DND-41 (cell line): ENCODE results near the gene PANK4.

ENCODE experiments used
- ATAC-seq: fragments of 200-7000 bp; cut with Tn5 transposase; 3 replicates; pipeline ENCODE4 v1.9.1; 2021; ENCODE audit warnings: low read depth; ENCODE audit not compliant: insufficient read depth
- DNase-seq: peaks from one replicate; pipeline ENCODE4 v3.0.0-alpha.2; 2020
- H2AFZ ChIP-seq: 2 replicates; pipeline ENCODE4 v1.6.0; 2012; ENCODE audit warnings: low read depth, low read length
- H3K27ac ChIP-seq: 2 replicates; pipeline ENCODE4 v1.5.1; 2012; ENCODE audit warnings: low read length, inconsistent platforms
- H3K27me3 ChIP-seq: fragments of 200-600 bp; sonication (generic); 2 replicates; pipeline ENCODE4 v1.6.0; 2012; ENCODE audit warnings: low read length, mild to moderate bottlenecking, inconsistent platforms; ENCODE audit not compliant: insufficient read depth, poor library complexity
- H3K36me3 ChIP-seq: 2 replicates; pipeline ENCODE4 v1.5.1; 2012; ENCODE audit warnings: low read length, inconsistent platforms; ENCODE audit not compliant: insufficient read depth
- H3K4me1 ChIP-seq: 2 replicates; pipeline ENCODE4 v1.5.1; 2012; ENCODE audit warnings: mild to moderate bottlenecking, low read length; ENCODE audit not compliant: insufficient read depth
- H3K4me2 ChIP-seq: 2 replicates; pipeline ENCODE4 v1.6.0; 2012; ENCODE audit warnings: mild to moderate bottlenecking, moderate library complexity, low read length, inconsistent platforms; ENCODE audit not compliant: insufficient read depth
- H3K4me3 ChIP-seq, 2 experiments: fragments of 200-600 bp in 1 of 2; shearing (Covaris generic) in 1 of 2; 2 replicates each; pipeline ENCODE4 v1.5.1; 2012 to 2016; ENCODE audit warnings: inconsistent platforms in 2 of 2, low read length in 2 of 2, mild to moderate bottlenecking in 2 of 2, low read depth in 1 of 2, moderate library complexity in 1 of 2
- H3K79me2 ChIP-seq: 2 replicates; pipeline ENCODE4 v1.6.0; 2012; ENCODE audit warnings: low read length, inconsistent platforms; ENCODE audit not compliant: insufficient read depth
- H3K9ac ChIP-seq: 2 replicates; pipeline ENCODE4 v1.6.0; 2012; ENCODE audit warnings: low read depth, mild to moderate bottlenecking, inconsistent platforms, low read length, moderate library complexity
- H3K9me3 ChIP-seq: 2 replicates; pipeline ENCODE4 v1.5.1; 2012; ENCODE audit warnings: low read length, moderate library complexity, mild to moderate bottlenecking, inconsistent platforms; ENCODE audit not compliant: insufficient read depth, severe bottlenecking
- H4K20me1 ChIP-seq: 2 replicates; pipeline ENCODE4 v1.6.0; 2012; ENCODE audit warnings: low read length; ENCODE audit not compliant: insufficient read depth
- CTCF ChIP-seq: IDR thresholded peaks from 2 replicates; pipeline ENCODE4 v1.5.1; 2012; ENCODE audit warnings: borderline replicate concordance, low read length, moderate library complexity, mild to moderate bottlenecking; ENCODE audit not compliant: poor library complexity, severe bottlenecking; ENCODE audit errors: extremely low read depth
- EZH2 ChIP-seq: IDR thresholded peaks from 3 replicates; pipeline ENCODE4 v1.6.1; 2012; ENCODE audit warnings: borderline replicate concordance, low read depth, mild to moderate bottlenecking, moderate library complexity, low read length, inconsistent platforms; ENCODE audit not compliant: severe bottlenecking

The PANK4 gene

GRCh38 chr1:2501041-2501819, 25.2 kb downstream of the PANK4 start:
- no peak for DNase-seq
- Histone ChIP-seq H3K9ac (no peak overlapping the region), H3K27me3 (no peaks in the 10 kb centered on the region), H3K4me1 (0 out of 2 replicates have a peak, but pooled peaks cover 7% of the 10 kb centered on the region), H3K4me3 (no peak overlapping the region), H3K36me3 (no peaks in the 10 kb centered on the region), H3K9me3 (no peaks in the 10 kb centered on the region), H2AFZ (no peak overlapping the region), H3K27ac (no peak overlapping the region), H4K20me1 (peaks cover 15% of the 10 kb centered on the region), H3K4me2 (no peak overlapping the region), H3K79me2 (no peaks in the 10 kb centered on the region)
- no peak for ATAC-seq
- TF ChIP-seq CTCF (no peak), EZH2 (no peak)

GRCh38 chr1:2499986-2500596, 26.3 kb downstream of the PANK4 start:
- Histone ChIP-seq H3K79me2 (no peaks in the 10 kb centered on the region), H3K4me3 (no peak overlapping the region), H3K4me1 (0 out of 2 replicates have a peak, but pooled peaks cover 7% of the 10 kb centered on the region), H3K27ac (no peak overlapping the region), H4K20me1 (peaks cover 5% of the 10 kb centered on the region), H3K9ac (no peak overlapping the region), H3K27me3 (no peaks in the 10 kb centered on the region), H2AFZ (no peak overlapping the region), H3K4me2 (no peak overlapping the region), H3K9me3 (no peaks in the 10 kb centered on the region), H3K36me3 (no peaks in the 10 kb centered on the region)
- TF ChIP-seq CTCF (no peak), EZH2 (no peak)
- DNase-seq, result peak; percentile 51
- peak; percentile 56 for ATAC-seq

GRCh38 chr1:2499260-2499659, 27.1 kb downstream of the PANK4 start:
- Histone ChIP-seq H3K4me2 (no peak overlapping the region), H3K9me3 (no peaks in the 10 kb centered on the region), H3K4me1 (0 out of 2 replicates have a peak, but pooled peaks cover 7% of the 10 kb centered on the region), H3K27ac (no peak overlapping the region), H3K36me3 (no peaks in the 10 kb centered on the region), H2AFZ (no peak overlapping the region), H4K20me1 (no peaks in the 10 kb centered on the region; the same call in 1 of the 2 replicates), H3K9ac (no peak overlapping the region), H3K79me2 (no peaks in the 10 kb centered on the region), H3K27me3 (no peaks in the 10 kb centered on the region), H3K4me3 (no peak overlapping the region)
- TF ChIP-seq CTCF (no peak), EZH2 (no peak)
- ATAC-seq (no peak), DNase-seq (no peak)
